Cerebellar cortex (tissue), 1 donor: ENCODE results near the gene MDFIC.
"Not testable (repeated sequence)": the region's sequence is repeated elsewhere in the genome, so short reads cannot be mapped to it uniquely, and the experiment has no call there.

ENCODE experiments used
- DNase-seq: peaks from one replicate; pipeline ENCODE4 v3.0.0-alpha.2; 2015; ENCODE audit warnings: low spot score

MDFIC gene

DNA sequence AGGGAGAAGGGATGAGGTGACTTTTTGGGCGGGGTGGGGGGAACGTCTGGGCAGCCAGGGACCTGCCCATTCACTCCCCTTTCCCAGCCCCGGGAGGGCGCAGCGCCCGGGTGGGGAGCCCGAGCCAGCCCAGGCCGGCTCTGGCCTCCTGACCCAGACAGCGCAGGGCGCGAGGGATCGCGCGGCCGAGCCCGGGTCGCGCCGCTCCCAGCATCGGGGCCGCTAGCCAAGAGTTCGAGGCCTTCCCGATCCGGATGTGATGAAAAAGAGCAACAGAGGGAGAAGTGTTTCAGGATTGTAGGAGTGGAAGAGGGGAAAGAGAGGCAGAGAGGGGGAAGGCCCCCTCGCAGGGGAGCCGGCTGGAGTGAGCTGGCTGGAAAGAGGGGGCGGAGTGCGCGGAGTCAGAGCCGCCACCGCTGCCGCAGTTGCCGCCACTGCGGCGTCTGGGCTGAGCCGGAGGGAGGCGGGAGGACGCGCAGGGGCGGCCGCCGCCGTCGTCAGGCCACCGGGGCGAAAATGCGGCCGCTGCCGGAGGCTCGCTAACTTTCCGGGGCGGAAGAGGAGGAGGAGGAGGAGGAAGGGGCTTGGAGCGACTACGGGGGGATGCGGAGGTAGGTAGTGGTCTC is at the start of gene MDFIC:
MDFIC (plus strand) TSS at position 69 of the 626 bp plus-strand sequence. CDS start 940 bp downstream, outside the sequence.
- no peak for DNase-seq

- DNase-seq, result no peak
Measured at GRCh38 chr7:114874170-114874569, 47.7 kb upstream of the MDFIC start.

DNA sequence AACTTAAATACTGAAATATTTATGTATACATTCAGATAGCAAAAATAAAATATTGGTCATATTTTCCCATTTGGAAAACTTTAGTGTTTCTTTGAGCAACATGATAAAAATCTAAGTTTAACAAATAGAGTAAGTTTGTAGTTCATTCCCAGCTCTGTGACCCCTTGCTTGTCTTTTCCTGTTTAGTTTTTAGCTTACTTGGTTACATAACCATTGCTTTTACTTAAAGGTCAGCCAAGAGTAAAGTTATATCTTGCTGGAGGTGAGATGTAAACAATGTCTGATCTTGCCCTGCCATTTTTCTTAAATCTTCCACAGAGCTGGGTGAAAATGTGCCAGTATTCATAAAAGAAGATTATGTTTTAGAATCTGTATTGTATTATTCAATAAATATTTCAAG is 46.7 kb upstream of the MDFIC start:
- DNase-seq, result no peak

GRCh38 chr7:114879554-114879953 is 42.3 kb upstream of the MDFIC start:
- DNase-seq, result no peak

DNA sequence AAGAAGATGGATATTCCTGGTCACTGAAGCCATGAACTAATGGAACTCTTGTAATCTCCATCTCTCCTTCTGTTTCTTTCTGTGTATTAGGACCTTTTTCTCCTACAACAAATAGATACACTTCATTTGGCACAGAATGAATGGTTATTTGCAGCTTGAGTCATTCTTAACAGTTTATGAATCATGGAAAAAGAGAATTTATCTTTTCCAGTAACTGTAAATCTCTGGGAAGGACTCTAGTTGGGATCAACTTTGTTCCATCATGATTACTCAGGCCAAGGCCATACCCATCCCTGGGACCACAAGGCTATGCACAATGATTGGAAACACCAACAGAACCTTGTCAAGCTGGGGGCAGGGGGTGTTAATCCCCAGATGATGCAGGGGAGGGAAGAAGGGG is 36.1 kb upstream of the MDFIC start:
- no peak for DNase-seq

- DNase-seq, result no peak
Measured at GRCh38 chr7:114886241-114886640, 35.7 kb upstream of the MDFIC start.

DNA sequence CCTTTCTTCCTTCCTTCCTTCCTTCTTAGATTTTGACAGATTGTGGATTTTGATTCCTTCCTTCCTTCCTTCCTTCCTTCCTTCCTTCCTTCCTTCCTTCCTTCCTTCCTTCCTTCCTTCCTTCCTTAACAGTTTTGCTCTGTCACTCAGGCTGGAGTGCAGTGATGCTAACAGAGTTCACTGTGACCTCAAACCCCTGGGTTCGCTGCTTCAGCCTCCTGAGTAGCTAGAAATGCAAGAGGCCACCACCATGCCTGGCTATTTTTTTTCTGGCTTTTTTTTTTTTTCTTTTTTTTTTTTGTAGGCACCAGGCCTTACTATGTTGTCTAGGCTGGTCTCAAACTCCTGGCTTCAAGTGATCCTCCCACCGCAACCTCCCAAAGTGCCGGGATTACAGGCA is 32.8 kb upstream of the MDFIC start:
- DNase-seq, result not testable (repeated sequence)

DNA sequence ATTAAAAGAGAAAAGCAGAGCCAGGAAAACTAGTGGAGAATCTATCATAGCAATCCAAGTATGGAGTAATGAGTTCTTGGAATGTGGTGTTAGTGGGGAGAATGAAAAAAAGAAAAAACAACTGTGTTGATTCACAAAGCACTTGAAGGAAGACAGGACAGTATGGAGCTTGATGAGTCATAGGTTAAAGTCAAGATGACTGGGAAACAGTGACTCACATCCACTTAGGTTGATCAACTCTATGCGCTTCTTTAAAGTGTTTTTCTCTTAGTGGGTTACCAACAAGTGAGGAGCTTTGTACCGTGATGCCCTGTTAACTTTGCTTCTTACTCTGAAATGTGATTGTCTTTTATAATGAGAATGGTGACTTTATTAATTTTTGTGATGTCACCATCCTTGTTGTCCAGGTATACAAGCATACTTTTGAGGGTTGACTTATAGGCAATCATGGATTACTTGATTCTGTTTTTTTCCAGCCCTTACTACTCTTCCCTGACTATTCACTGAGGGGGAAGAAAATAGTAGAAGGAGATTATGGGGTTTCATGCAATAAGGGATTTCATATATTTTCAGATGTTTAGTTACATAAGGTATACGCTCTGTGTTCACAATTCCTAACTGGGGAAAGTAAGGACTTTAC is 32.1 kb upstream of the MDFIC start:
- no peak for DNase-seq

DNA sequence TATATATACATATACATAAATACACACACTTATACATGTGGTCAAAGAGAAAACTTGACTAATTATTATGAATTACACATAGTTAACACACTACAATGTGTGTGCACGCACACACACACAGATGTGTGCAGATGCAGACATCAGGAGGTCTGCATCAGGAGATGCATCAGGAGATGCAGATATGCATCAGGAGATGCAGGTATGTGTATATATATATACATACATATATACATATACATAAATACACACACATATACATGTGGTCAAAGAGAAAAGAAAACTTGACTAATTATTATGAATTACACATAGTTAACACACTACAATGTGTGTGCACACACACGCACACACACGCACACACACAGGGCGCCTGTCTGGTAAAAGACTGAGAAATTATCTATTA is 31.3 kb upstream of the MDFIC start:
- no peak for DNase-seq

DNA sequence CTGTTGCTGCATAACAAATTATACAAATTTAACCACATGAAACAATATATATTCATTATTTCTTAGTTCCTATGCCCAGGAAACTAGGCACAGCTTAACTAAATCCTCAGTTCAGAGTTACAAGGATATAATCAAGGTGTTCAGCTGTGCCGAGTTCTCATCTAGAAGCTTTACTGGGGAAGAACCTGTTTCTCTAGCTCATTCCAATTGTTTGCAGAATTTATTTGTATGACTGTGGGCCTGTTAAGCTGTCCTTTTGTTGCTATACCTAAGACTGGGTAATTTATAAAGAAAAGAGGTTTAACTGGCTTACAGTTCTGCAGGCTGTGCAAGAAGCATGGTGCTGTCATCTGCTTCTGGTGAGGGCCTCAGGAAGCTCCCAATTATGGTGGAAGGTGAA is 21.8 kb upstream of the MDFIC start:
- DNase-seq, result no peak

DNA sequence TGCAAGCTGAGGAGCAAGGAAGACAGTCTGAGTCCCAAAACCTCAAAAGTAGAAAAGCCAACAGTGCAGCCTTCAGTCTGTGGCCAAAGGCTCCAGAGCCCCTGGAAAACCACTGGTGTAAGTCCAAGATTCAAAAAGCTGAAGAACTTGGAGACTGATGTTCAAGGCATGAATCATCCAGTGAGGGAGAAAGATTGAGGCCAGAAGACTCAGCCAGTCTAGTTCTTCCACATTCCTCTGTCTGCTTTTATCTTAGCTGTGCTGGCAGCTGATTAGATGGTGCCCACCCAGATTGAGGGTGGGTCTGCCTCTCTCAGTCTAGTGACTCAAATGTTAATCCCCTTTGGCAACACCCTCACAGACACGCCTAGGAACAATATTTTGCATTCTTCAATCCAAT is 20.1 kb upstream of the MDFIC start:
- DNase-seq, result no peak

DNA sequence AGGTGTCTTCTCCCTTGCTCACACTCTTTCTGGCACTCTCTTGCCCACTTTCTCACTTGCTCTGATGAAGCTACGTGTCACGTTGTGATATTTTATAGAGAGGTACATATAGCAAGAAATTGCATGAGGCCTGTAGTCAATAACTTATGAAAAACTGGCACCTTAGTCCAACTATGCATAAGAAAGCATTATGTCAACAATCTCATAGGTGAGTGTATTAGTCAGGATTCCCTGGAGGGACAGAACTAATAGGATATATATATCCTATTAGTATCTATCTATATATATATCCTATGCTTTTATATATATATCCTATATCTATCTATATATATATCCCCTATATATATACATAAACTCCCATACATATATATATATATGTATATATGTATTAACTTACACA is 18.8 kb upstream of the MDFIC start:
- DNase-seq, result no peak

GRCh38 chr7:114910787-114911186 is 11.1 kb upstream of the MDFIC start:
- no peak for DNase-seq

- no peak for DNase-seq
Measured at GRCh38 chr7:114911411-114911810, 10.5 kb upstream of the MDFIC start.

- no peak for DNase-seq
Measured at GRCh38 chr7:114916261-114916892, 5.5 kb upstream of the MDFIC start.

GRCh38 chr7:114917211-114917839 is 4.6 kb upstream of the MDFIC start:
- no peak for DNase-seq

DNA sequence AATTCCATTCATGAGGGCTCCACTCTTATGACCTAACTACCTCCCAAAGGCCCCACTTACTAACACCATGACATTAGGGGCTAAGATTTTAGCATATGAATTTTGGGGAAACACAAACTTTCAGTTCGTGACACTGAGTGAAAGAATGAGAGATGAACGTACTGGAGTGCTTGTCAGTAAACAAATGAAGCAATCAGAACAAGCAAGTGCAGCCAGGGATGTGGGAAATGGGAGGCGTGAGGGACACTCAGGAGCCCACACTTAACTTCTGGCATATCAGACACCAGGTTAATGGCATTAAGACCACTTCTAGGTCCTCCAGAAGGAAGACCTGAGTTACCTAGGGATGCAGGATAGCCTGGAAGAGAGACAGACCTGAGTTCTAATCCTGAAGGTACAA is 2.3 kb upstream of the MDFIC start:
- DNase-seq, result no peak

GRCh38 chr7:114921631-114922025 is 266 bp upstream of the MDFIC start:
- no peak for DNase-seq

GRCh38 chr7:114922652-114923402 is 933 bp downstream of the MDFIC start:
- no peak for DNase-seq

- no peak for DNase-seq
Measured at GRCh38 chr7:114923403-114923713, 1.5 kb downstream of the MDFIC start.

- no peak for DNase-seq
Measured at GRCh38 chr7:114924038-114924712, 2.3 kb downstream of the MDFIC start.

GRCh38 chr7:114925434-114925833 is 3.5 kb downstream of the MDFIC start:
- no peak for DNase-seq
